ENCODE data around the gene RABIF. TPM values are rescaled to one million over a fixed set of nuclear protein-coding genes. Genes with fewer than 3 reads are reported as not detected.

Gene RABIF
- total RNA-seq, 1 experiment from 2014 or later, result 15.3 TPM

DNA sequence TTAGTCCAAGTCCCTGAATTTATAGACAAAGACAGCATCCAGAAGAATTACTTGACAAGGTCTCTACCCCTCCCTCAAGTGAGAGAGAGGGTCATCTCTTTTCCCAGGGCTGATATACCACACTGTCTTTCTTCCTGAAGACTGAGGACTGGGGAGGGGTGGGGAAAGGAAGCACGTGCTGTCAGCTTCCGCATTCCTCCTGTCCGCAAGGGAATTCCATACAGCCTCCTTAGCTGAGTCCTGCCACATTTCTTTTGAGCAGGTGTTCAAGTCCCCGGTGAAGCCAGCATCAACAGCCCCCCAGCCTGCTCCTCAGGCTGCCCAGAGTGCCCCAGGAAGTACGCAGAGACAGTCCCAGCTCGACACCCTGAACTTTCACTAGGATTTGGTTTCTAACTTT is 44.0 kb downstream of the RABIF start:
- intact Hi-C loops (cut with micrococcal nuclease; ENCODE audit: unreplicated experiment) (no loop called here), in situ Hi-C loops (cut with HindIII; ENCODE audit: low pct_unique_long_range_greater_than_20kb, low sequenced_read_pairs) (no loop called here)
- TF ChIP-seq POLR2AphosphoS5 (IDR thresholded peaks at IDR 0.05; ENCODE audit: low read depth, low read length) (no peak), CTCF (IDR thresholded peaks at IDR 0.05) (no peak), TCF7L2 (IDR thresholded peaks at IDR 0.05; ENCODE audit: low read depth, low read length) (no peak)
- Histone ChIP-seq H3K9me3 (ENCODE audit: control insufficient read depth, insufficient read depth, low read depth, low read length) (no peaks in the 10 kb centered on the region), H3K27ac (ENCODE audit: low read length) (no peak overlapping the region), H3K4me1 (ENCODE audit: control insufficient read depth, insufficient read depth, low read length) (no peaks in the 10 kb centered on the region), H3K36me3 (ENCODE audit: control insufficient read depth, insufficient read depth, low read length) (no peaks in the 10 kb centered on the region), H3K4me3 (ENCODE audit: low read depth in 2 of 2, low read length in 2 of 2) (no peak overlapping the region), H3K27me3 (ENCODE audit: control insufficient read depth, insufficient read depth, low read length) (no peaks in the 10 kb centered on the region)
- CTCF ChIA-PET, result no interaction called here
- POLR2A ChIA-PET, result interaction anchor here (0.6 kb wide), 1 partner anchor 74 kb away, joined by 3 read pairs; no protein-coding TSS in a partner anchor
- ATAC-seq (no peak), DNase-seq (ENCODE audit: low read depth, low spot score) (no peak)
- no TSS peak for BruUV-seq (replicated peaks)

DNA sequence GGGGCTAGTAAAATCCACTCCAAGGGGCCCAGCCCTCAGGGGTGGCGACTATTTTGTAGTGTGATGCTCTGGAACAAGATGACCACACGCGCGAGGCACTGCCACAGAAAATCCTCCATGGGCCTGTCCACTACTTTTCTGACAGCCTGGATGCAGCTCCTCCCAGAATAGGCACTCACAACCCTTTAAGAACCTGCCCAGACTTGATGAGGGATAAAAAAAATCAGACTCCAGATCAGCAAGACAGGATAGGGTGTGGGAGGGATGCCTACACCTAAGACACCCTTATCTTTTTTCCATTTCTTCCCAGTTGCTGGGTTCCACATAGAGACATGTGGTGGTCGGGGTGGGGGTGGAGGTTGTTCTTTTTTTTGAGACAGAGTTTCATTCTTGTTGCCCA is 44.7 kb downstream of the RABIF start:
- DNase-seq (ENCODE audit: low read depth, low spot score) (no peak), ATAC-seq (no peak)
- H3K4me1 ChIP-seq (ENCODE audit: control insufficient read depth, insufficient read depth, low read length), result no peaks in the 10 kb centered on the region
- no peaks in the 10 kb centered on the region for H3K36me3 ChIP-seq (ENCODE audit: control insufficient read depth, insufficient read depth, low read length)
- no TSS peak for BruUV-seq (replicated peaks)
- H3K27me3 ChIP-seq (ENCODE audit: control insufficient read depth, insufficient read depth, low read length), result no peaks in the 10 kb centered on the region
- TF ChIP-seq, protein P1, sequence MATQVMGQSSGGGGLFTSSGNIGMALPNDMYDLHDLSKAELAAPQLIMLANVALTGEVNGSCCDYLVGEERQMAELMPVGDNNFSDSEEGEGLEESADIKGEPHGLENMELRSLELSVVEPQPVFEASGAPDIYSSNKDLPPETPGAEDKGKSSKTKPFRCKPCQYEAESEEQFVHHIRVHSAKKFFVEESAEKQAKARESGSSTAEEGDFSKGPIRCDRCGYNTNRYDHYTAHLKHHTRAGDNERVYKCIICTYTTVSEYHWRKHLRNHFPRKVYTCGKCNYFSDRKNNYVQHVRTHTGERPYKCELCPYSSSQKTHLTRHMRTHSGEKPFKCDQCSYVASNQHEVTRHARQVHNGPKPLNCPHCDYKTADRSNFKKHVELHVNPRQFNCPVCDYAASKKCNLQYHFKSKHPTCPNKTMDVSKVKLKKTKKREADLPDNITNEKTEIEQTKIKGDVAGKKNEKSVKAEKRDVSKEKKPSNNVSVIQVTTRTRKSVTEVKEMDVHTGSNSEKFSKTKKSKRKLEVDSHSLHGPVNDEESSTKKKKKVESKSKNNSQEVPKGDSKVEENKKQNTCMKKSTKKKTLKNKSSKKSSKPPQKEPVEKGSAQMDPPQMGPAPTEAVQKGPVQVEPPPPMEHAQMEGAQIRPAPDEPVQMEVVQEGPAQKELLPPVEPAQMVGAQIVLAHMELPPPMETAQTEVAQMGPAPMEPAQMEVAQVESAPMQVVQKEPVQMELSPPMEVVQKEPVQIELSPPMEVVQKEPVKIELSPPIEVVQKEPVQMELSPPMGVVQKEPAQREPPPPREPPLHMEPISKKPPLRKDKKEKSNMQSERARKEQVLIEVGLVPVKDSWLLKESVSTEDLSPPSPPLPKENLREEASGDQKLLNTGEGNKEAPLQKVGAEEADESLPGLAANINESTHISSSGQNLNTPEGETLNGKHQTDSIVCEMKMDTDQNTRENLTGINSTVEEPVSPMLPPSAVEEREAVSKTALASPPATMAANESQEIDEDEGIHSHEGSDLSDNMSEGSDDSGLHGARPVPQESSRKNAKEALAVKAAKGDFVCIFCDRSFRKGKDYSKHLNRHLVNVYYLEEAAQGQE (IDR thresholded peaks at IDR 0.05; ENCODE audit: insufficient read depth in 1 of 2, low read depth in 2 of 2, low read length in 1 of 2), result no peak
- no peak for TF ChIP-seq TCF7L2 (IDR thresholded peaks at IDR 0.05; ENCODE audit: low read depth, low read length)
- no peak for TF ChIP-seq SIN3A (IDR thresholded peaks at IDR 0.05; ENCODE audit: borderline replicate concordance, insufficient read depth, low read depth, low read length)
- no peak for TF ChIP-seq POLR2AphosphoS5 (IDR thresholded peaks at IDR 0.05; ENCODE audit: low read depth, low read length)
- TF ChIP-seq CTCF (IDR thresholded peaks at IDR 0.05), result no peak
- no peak overlapping the region for H3K27ac ChIP-seq (ENCODE audit: low read length)
- H3K9me3 ChIP-seq (ENCODE audit: control insufficient read depth, insufficient read depth, low read depth, low read length), result no peaks in the 10 kb centered on the region
- in situ Hi-C loops (cut with HindIII; ENCODE audit: low pct_unique_long_range_greater_than_20kb, low sequenced_read_pairs), result no loop called here
- intact Hi-C loops (cut with micrococcal nuclease; ENCODE audit: unreplicated experiment), result no loop called here
- ChIA-PET POLR2A (no interaction called here), CTCF (no interaction called here)
- H3K4me3 ChIP-seq (ENCODE audit: low read depth in 2 of 2, low read length in 2 of 2), result no peak overlapping the region
